ENCODE results near the gene SMKR1.
"Not testable (repeated sequence)": the region's sequence is repeated elsewhere in the genome, so short reads cannot be mapped to it uniquely, and the experiment has no call there.

SMKR1 gene

GRCh38 chr7:129489491-129489890, 12.8 kb upstream of the SMKR1 start:
- no peak for DNase-seq

GRCh38 chr7:129492391-129492790, 9.9 kb upstream of the SMKR1 start:
- no peak for DNase-seq

GRCh38 chr7:129493555-129493954, 8.8 kb upstream of the SMKR1 start:
- DNase-seq, result no peak

DNA sequence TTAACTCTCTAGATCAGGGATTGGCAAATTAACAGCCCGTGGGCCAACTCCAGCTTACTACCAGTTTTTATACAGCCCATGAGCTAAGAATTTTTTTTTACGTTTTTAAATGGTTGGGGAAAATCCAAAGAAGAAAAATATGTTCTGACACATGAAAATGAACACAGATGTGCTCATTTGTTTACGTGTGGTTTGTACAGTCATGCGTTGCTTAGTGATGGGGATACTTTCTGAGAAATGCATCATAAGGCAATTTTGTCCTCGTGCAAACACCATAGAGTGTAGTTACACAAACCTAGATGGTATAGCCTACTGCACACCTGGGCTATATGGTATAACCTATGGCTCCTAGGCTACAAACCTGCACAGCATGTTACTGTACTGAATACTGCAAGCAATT, 8.3 kb upstream of the SMKR1 start:
- no peak for DNase-seq

DNA sequence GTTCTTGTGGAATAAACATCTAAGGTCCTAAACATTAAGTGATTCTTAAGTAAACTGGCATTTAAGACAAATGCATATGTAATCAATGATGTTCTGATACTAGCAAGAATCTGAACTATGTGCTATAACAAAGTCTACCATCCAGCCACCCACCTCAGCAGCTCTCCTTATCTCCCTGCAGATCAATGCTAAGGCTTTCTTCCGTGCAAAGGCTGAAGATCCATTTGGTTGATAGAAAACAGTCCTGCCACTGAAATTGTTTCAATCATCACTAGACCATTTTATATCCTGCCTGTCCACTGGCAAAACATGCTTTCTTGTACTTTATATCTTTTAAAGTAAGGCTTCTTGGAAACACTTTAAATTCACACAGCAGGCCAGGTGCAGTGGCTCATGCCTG, 6.3 kb upstream of the SMKR1 start:
- no peak for DNase-seq

DNA sequence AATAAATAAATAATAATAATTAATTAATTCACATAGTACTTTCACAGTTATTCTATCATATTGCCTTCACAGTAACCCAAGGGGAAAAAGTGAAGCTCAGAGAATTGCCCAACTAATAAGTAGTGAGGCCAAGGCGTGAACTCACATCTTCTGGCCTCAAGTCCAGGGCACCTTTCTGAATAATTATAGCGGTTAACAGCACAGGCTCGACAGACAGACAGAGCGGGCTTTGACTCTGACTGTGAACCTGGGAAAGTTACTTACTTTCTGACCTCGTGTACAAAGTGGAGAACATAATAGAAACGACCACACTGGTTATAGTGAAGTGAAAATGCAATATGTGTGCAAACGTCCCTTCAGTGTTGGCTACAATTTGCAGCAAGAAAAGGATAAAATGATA, 5.7 kb upstream of the SMKR1 start:
- DNase-seq, result no peak

GRCh38 chr7:129497156-129497555, 5.2 kb upstream of the SMKR1 start:
- DNase-seq, result no peak

DNA sequence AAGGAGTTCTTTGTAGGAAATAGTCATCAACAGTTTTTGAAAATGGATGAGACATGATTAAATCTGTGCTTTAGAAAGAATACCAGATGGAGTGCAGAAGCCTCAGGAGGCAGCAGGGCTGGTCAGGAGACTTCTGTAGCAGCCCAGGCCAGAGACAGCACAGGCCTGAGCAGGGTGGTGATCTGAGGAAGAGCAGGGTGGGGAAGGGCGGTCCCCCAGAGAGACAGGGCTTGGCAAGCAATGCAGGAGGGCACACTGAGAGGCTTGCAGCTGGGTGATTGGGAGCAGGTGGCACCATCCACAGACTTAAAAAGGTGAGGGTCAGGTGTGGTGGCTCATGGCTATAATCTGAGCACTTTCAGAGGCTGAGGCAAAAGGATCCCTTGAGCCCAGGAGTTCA, 4.3 kb upstream of the SMKR1 start:
- DNase-seq, result no peak

DNA sequence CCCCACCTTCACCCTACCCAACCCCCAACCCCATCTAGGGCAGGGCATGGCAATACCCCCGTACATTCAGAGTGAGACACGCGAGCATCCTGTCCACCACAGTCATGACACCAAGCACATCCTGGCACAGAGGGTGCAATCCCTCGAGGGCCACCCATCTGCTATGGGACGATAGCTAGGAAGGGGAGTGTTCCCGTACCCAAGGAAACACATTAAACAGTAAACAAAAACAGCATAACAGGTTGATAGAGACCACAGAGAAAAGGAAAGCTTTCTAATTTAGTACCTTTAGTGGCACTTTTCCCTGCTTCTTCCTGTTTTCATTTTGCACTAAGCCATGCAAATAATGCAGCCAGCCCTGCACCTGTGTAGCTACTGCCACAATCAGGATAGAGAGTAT, 2.3 kb upstream of the SMKR1 start:
- DNase-seq, result no peak

GRCh38 chr7:129502708-129503685, 666 bp downstream of the SMKR1 start:
- DNase-seq, result no peak

- DNase-seq, result no peak
Observed at GRCh38 chr7:129503725-129504124, 1.4 kb downstream of the SMKR1 start.

DNA sequence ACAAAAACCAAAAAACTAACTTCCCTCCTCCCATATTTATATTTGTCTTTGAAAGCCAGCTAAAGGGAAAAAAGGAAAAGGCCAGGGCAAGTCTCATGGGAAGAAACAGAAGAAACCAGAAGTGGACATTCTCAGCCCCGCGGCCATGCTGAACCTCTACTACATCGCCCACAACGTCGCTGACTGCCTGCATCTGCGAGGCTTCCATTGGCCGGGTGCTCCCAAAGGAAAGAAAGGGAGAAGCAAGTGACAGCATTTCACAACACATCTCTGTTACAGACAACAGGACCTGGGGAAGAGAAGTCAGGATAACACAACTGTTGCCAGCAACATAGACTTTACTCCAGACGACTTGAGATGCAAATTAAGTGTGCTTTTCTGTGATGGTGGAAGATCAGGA, 9.9 kb downstream of the SMKR1 start:
- no peak for DNase-seq

DNA sequence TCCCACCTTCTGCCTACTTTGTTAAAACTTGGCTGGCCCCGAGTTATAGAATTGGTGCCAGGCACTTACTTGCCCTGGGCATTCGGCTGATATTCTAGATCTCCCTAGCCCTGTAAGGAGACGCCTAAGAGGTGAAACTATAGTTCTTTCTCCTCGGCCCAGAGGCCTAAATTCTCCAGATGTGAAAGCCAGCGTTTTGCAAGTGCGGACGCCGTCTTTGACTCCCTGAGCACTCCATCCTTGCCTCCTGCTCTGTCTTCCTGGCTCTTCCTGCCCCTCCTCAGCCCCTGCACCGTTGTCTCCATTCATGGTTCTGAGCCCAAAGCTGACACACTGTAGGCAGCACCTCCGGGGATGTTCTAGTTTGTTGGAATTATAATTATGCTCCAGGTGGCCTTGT, 11.2 kb downstream of the SMKR1 start:
- DNase-seq, result no peak

- DNase-seq, result no peak
Observed at GRCh38 chr7:129514683-129515082, 12.4 kb downstream of the SMKR1 start.

DNA sequence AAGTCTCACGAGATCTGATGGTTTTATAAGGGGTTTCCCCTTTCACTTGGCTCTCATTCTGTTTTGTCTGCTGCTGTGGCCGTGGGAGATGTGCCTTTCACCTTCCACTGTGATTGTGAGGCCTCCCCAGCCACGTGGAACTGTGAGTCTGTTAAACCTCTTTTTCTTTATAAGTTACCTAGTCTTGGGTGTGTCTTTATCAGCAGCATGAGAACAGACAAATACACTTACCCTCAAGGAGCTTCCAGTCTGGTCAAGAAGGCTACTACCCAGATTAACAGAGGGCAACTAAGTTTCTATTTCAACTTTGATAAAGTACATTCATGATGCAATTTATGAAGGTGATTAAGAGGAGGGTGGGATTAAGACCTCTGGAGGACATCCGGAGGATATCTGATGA, 13.1 kb downstream of the SMKR1 start:
- DNase-seq, result no peak

DNA sequence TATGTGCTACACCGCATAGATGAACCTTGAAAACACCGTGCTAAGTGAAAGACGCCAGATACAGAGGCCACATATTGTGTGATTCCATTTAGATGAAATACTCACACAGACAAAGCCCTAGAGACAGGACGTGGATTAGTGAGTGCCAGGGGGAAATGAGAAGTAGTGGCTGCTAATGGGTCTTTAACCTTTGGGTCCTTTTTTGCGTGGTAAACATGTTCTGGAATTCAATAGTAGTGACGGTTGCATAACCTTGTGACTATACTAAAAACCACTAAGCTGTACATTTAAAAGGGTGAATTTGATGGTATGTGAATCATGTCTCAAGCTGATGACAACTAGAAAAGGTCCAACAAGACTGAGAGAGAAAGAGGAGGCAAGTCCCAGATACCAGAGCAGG, 15.6 kb downstream of the SMKR1 start:
- DNase-seq, result no peak

DNA sequence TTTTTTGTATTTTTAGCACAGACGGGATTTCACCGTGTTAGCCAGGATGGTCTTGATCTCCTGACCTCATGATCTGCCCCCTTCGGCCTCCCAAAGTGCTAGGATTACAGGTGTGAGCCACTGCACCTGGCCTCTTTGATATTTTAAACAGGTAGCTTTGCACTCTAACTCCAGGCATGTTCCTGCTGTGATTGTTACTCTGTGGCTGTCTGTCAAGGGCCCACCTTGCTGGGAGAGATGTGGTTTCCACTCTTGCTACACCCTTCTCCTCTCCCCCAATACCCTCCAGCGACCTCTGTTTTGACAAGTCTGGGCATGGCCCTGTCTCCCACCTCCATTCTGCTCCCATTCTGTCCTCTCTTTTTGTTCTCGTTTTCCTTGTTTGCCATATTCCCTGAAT, 17.1 kb downstream of the SMKR1 start:
- no peak for DNase-seq

GRCh38 chr7:129522088-129522970, 20.0 kb downstream of the SMKR1 start:
- no peak for DNase-seq

DNA sequence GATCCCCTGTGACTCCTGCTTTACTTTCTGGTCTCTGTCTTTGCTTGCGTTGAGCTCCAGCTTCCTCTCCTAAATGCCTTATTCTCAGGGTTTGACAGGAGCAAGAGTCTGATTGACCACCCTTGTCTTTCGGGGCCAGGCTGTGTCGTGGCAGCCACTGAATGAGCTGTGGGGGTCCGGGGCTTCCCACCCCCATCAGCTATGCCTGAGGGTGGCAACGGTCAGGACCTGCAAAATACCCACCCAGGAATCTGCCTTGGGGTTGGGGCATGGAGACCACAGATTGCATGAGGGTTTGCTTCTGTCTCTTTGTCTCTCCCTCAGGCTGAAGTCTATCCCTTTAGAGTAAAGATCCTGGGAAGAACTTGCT, 20.6 kb downstream of the SMKR1 start:
- no peak for DNase-seq

DNA sequence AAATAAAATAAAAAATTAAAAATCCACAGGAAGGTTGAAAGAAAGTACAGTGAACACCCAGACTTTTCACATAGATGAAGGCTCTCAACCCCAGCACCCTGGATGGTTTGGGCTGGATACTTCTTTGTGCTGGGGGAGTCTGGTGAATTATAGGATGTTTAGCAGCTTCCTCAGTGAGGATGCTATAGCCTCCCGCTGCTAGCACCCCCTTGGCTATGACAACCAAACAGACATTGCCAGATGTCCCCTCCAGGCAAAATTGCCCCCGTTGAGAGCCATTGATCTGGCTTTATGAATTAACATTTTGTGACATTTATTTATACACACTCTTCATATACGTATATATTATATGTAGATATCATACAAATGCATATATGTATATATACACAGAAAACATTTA, 21.6 kb downstream of the SMKR1 start:
- DNase-seq, result no peak

DNA sequence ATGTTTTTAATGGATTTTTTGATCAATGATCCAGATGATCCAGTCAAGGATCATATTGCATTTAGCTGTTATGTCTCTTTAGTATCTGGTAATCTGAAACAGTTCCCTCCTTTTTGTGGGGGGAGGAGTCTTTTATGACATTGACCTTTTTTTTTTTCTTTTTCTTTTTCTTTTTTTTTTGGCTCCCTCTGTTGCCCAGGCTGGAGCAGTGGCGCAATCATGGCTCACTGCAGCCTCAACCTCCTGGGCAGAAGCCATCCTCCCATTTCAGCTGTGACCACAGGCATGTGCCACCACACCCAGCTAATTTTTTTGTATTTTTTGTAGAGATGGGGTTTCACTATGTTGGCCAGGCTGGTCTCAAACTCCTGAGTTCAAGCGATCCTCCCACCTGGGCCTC, 22.1 kb downstream of the SMKR1 start:
- DNase-seq, result not testable (repeated sequence)

DNA sequence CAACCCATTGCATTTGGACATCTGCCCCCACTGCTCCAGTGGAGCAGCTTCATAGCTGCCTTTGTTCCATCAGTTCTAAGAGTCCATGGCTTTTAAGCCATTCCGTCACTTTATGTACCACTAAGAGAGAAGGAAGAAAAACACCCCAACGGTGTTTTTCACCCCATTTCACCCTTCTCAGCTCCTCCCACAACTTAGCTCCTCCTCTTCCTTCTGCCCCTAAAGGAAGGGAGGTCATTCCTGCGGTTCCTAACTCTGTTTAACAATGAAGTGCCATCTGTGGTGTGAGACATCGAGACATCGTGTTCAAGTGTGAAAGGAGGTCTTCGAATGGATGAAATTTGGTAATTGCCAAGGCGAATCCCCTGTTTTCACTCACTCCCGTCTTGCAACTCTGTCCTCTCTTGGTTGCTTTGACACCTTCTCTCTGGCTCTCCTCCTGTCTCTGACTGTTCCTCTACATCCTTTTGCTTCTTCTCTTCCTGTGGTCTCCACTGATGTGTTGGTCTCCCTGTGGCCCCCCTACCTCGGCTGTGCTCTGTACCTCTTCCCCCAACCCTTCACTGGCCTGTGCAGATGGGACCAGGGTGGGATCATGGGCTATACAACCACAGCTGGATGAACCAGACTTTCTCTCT, 23.0 kb downstream of the SMKR1 start:
- no peak for DNase-seq

- no peak for DNase-seq
Observed at GRCh38 chr7:129529643-129530042, 27.3 kb downstream of the SMKR1 start.
